ENCODE data around the gene ROR2. TPM values are rescaled to one million over a fixed set of nuclear protein-coding genes. Genes with fewer than 3 reads are reported as not detected.
"Not testable (repeated sequence)": the region's sequence is repeated elsewhere in the genome, so short reads cannot be mapped to it uniquely, and the experiment has no call there.

ROR2 gene
- total RNA-seq, 2 donors from 2014 or later = 0.11 TPM; not detected in 1

DNA sequence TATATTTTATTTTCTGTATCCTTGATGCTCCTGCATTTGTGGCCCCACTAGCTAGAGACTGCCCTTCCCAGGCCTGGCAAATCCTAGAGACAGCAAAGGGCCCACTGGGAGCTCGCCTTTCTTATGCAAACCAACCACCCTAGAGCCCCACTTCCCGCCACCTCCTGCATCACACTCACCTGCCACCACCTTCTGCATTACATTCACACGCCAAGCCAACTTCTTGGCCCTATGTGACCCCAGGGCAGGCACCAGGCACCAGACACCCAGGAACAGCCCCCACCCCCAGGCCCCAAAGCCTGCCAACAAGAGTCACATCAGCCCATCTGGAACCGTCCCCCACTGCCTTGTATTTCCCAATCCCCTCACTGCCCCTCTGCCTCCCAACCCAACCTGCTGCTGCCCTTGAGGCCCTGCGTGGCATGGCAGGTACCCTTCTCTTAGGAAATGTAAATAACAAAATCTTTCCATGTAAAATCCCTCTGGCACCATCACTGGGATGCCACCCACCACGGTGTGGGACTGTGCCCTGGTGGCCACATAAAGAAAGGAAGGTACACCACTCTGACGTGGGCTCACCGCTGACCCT, 22.0 kb downstream of the ROR2 start:
- Mint-ChIP-seq H3K4me3 (no peak overlapping the region), H3K27ac (no peak overlapping the region), H3K27me3 (peaks cover 2 to 11% of the 10 kb centered on the region in 2 donors), H3K9me3 (peaks cover 9% of the 10 kb centered on the region), H3K36me3 (peaks cover 22% of the 10 kb centered on the region), H3K4me1 (ENCODE audit: low read depth in 2 of 2) (no peaks in the 10 kb centered on the region)
- peak in 1 of 2 donors; percentile 17 for ATAC-seq
- no peak for DNase-seq (ENCODE audit: low spot score)

DNA sequence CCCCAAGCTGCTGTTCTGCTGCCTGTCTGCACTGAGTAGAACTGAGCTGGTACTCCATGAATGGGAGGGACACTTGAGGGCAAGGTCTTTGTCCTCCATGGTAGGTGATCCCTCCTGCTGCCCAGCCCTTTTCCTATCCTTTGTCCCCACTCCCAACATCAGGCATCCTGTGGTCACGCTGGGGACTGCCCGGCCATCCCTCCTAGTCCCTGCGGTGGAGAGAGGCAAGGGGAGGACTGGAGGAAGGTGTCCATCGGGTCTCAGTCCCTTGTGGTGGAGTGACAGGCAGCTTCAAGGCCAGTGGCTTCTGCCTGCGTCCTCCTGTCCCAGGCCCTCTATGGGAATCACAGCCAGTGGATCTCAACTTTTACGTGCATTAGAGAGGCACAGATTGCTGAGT, 25.9 kb downstream of the ROR2 start:
- H3K27ac Mint-ChIP-seq = no peak overlapping the region
- no peak overlapping the region for H3K4me3 Mint-ChIP-seq
- no peak for DNase-seq (ENCODE audit: low spot score)
- no peaks in the 10 kb centered on the region for H3K36me3 Mint-ChIP-seq
- ATAC-seq = no peak
- no peaks in the 10 kb centered on the region for H3K9me3 Mint-ChIP-seq
- H3K27me3 Mint-ChIP-seq = peaks cover 25 to 29% of the 10 kb centered on the region in 2 donors
- no peaks in the 10 kb centered on the region for H3K4me1 Mint-ChIP-seq (ENCODE audit: low read depth in 2 of 2)

DNA sequence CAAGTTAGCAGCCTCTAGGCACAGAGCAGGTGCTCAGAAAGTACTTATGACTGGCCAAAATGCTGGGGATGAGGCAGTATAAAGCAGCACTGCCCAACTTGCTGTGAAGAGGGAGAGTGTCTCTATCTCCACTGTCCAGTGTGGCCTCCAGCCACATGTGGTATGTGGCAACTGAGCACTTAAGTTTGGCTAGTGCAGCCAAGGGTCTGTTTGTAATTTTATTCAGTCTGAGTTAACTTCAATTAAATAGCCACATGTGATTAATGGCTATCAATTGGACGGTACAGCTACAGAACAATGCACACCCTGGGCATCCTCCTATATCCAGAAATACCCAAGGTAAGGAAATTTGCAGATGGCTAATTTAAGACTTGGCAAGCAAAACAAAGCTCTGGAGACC, 26.9 kb downstream of the ROR2 start:
- H3K4me1 Mint-ChIP-seq (ENCODE audit: low read depth in 2 of 2) = no peaks in the 10 kb centered on the region

DNA sequence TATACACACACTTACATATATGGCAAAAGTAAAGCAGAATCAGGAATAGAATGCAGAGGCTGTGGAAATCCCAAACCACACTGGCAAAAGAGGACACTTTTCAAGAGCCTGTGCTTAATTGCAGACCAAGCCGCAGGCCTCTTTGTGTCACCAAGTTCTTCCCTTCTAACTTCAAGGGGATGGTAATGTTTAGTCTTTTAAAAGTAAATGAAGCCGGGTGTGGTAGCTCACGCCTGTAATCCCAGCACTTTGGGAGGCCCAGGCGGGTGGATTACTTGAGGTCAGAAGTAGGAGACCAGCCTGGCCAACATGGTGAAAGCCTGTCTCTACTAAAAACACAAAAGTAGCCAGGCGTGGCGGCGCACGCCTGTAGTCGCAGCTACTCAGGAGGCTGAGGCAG, 28.7 kb downstream of the ROR2 start:
- Mint-ChIP-seq H3K4me3 (no peak overlapping the region), H3K27me3 (peaks cover 30 to 39% of the 10 kb centered on the region in 2 donors), H3K4me1 (ENCODE audit: low read depth in 2 of 2) (no peaks in the 10 kb centered on the region), H3K36me3 (no peaks in the 10 kb centered on the region), H3K27ac (no peak overlapping the region), H3K9me3 (no peaks in the 10 kb centered on the region)
- DNase-seq (ENCODE audit: low spot score) = no peak
- no peak for ATAC-seq

More for the DNA sequence above, 26.9 kb downstream of the ROR2 start:
- no peak for DNase-seq (ENCODE audit: low spot score)
- Mint-ChIP-seq H3K27me3 (peaks cover 29 to 32% of the 10 kb centered on the region in 2 donors), H3K4me3 (no peak overlapping the region), H3K27ac (no peak overlapping the region), H3K9me3 (no peaks in the 10 kb centered on the region), H3K36me3 (no peaks in the 10 kb centered on the region)
- no peak for ATAC-seq

DNA sequence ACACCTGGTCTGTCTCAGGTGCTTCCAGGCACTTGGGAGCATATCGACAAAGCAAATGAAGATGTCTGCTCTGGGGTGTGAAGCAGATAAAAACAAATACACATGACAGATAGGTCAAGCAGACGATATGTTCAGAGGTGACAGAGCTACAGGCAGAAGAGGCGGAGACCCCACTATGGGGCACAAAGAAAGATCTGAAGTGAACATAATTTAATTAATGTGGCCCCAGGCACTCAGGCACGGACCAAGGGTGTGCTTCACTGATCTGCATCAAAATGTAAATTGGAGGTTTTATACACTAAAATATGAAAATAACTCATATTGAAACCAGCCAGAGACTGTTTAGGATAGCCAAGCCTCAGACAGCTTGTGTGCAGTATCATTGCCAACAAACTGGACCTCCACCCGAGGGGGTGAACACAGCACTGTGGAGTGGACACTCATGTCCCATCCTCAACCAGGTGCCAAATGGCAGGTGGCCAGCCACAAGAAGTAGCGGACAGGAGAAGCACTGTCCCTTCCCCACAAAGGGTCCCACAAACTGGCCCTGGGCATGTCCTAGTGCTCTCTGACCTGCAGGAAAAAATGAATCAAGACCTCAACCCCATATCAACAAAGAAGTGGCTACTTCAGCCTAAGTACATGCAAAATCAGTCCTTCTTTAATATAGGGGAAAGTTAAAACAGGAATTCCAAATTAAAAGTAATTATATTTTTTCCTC, 29.2 kb downstream of the ROR2 start:
- no peaks in the 10 kb centered on the region for H3K9me3 Mint-ChIP-seq
- no peaks in the 10 kb centered on the region for H3K36me3 Mint-ChIP-seq
- no peak overlapping the region for H3K4me3 Mint-ChIP-seq
- H3K27me3 Mint-ChIP-seq = peaks cover 32 to 41% of the 10 kb centered on the region in 2 donors
- ATAC-seq (no peak), DNase-seq (ENCODE audit: low spot score) (no peak)
- no peak overlapping the region for H3K27ac Mint-ChIP-seq
- H3K4me1 Mint-ChIP-seq (ENCODE audit: low read depth in 2 of 2) = no peaks in the 10 kb centered on the region

DNA sequence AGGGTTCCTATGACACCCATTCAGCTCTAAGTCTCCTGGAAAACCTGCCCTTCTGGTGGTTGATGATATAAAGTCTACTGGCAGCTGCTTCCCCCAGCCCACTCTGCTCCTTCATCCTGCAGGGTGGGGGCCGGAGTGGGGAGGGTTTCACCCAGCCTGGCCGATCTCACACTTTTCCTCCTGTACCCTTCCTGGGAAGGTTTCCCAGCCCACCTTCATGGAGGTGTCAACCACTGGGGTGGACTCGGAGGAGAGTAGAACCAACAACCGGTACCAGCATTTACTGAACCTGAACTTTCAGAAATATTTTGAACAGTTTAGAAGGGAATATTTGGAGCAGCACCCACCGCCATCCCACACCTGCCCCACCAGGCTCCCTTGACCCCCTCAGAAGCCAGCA, 30.4 kb downstream of the ROR2 start:
- H3K4me1 Mint-ChIP-seq (ENCODE audit: low read depth in 2 of 2) = no peaks in the 10 kb centered on the region
- no peak overlapping the region for H3K27ac Mint-ChIP-seq
- H3K4me3 Mint-ChIP-seq = no peak overlapping the region
- peaks cover 35 to 48% of the 10 kb centered on the region in 2 donors for H3K27me3 Mint-ChIP-seq
- no peaks in the 10 kb centered on the region for H3K36me3 Mint-ChIP-seq
- no peak for DNase-seq (ENCODE audit: low spot score)
- no peak for ATAC-seq
- no peaks in the 10 kb centered on the region for H3K9me3 Mint-ChIP-seq

DNA sequence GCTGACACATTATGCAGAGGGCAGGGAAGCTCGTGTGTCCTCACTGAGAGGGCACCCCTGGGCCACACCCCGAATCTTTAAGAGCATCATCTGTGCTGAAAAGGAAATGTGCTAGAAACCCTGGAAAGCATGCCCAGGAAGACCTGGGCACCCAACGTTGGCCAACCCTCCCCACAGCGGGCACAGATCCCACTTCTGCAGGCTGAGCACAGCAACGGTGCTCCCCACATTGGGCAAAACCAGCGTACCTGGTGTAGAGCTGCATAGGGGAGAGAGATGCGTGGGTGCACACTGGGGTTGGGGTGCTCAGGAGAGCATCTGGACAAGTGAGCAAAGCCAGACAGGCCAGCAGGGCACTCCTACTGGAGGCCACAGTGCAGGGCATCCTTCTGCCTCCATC, 32.6 kb downstream of the ROR2 start:
- H3K9me3 Mint-ChIP-seq = no peaks in the 10 kb centered on the region
- peak in 1 of 2 donors; percentile 36 for ATAC-seq
- H3K36me3 Mint-ChIP-seq = no peaks in the 10 kb centered on the region
- no peaks in the 10 kb centered on the region for H3K4me1 Mint-ChIP-seq (ENCODE audit: low read depth in 2 of 2)
- no peak for DNase-seq (ENCODE audit: low spot score)
- no peak overlapping the region for H3K27ac Mint-ChIP-seq
- peaks cover 29 to 41% of the 10 kb centered on the region in 2 donors for H3K27me3 Mint-ChIP-seq
- H3K4me3 Mint-ChIP-seq = no peak overlapping the region

DNA sequence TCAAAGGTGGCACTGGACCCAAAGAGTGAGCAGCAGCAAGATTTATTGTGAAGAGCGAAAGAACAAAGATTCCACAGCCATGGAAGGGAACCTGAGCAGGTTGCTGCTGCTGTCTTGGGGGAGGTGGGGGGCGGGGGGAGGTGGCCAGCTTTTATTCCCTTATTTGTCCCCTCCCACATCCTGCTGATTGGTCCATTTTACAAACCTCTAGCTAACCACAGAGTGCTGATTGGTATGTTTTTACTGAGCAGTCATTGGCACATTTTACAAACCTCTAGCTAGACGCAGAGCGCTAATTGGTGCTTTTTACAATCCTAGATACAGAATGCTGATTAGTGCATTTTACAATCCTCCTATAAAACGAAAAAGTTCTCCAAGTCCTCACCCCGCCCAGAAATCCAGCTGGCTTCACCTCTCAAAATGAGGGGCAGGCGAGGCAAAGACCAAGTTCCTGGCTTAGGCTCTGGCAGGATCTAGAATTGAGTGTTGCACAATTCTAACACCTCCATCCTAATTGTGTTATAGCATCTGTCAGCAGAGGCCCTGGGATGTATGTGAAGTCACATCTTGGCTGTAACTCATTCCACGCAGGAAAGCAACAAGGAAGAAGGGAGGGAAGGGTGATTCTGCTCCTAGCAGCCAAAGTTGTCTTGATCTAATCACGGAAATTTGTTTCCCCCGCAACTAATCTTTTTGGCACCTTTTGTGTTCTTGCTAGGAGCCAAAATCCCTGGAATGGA, 34.3 kb downstream of the ROR2 start:
- Mint-ChIP-seq H3K4me1 (ENCODE audit: low read depth in 2 of 2) (no peaks in the 10 kb centered on the region), H3K27me3 (peaks cover 24 to 32% of the 10 kb centered on the region in 2 donors), H3K9me3 (no peaks in the 10 kb centered on the region), H3K36me3 (no peaks in the 10 kb centered on the region), H3K4me3 (no peak overlapping the region), H3K27ac (no peak overlapping the region)
- DNase-seq (ENCODE audit: low spot score) (no peak), ATAC-seq (no peak)

DNA sequence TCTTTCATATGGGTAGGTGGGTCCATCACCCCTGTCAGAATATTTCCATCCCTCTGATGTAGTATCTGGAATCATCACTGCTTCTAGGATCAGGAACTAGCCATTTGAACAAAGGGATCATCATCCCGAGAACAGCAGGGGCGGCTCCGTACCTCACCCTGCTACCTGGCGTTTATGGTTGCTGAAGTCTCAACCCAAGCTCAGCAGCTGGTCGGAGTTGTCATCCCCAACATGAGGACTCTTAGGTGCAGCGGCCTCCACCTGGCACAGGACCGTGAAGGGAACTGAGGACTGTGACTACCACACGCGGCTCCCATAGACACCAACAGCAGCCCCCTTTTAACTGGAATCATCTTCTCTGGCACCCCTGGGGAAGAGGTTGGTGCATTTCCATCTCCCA, 35.1 kb downstream of the ROR2 start:
- Mint-ChIP-seq H3K4me3 (no peak overlapping the region), H3K4me1 (ENCODE audit: low read depth in 2 of 2) (no peaks in the 10 kb centered on the region), H3K9me3 (no peaks in the 10 kb centered on the region), H3K27me3 (peaks cover 19 to 27% of the 10 kb centered on the region in 2 donors), H3K36me3 (no peaks in the 10 kb centered on the region), H3K27ac (no peak overlapping the region)
- DNase-seq (ENCODE audit: low spot score) (no peak), ATAC-seq (no peak)

DNA sequence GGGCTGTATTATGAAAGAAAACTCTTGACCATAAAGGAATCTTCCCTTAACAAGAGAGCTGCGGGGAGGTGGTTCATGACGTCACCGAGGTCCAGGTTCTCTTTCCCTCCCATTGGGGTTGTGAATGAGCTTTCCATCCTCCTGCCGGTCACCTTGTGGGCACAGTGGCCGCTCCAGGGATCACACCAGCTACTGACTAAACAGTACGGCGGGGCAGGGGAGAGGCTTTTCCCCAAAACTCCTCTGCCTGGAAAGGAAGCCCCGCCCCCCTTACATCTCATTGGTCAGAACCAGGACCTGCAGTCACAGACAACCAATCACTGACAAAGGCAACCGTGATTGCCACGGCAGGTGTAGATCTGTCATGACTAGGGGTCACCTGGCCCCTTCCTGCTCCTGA, 35.6 kb downstream of the ROR2 start:
- ATAC-seq = no peak
- no peak overlapping the region for H3K4me3 Mint-ChIP-seq
- no peaks in the 10 kb centered on the region for H3K9me3 Mint-ChIP-seq

DNA sequence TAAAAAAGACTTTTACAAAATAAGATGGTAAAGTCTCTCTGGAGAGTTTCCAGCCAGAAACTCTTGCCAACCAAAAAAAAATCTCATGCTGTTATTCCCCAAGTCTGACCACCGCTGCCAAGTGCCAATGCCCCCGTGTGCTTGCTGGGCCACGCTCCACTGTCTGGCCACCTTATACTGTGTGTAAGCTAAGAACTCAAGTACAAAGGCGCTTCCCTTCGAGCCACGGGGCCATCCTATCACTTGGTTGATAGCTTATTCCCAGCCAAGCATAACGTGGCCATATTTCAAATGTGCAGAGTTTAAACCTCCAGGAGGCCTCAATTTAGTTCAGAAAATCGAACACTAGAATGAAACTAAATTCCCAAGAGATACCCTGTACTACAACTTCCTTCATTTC, 36.0 kb downstream of the ROR2 start:
- Mint-ChIP-seq H3K27me3 (peaks cover 14 to 22% of the 10 kb centered on the region in 2 donors), H3K27ac (no peak overlapping the region), H3K9me3 (no peaks in the 10 kb centered on the region), H3K36me3 (no peaks in the 10 kb centered on the region), H3K4me1 (ENCODE audit: low read depth in 2 of 2) (no peaks in the 10 kb centered on the region), H3K4me3 (no peak overlapping the region)
- ATAC-seq (no peak), DNase-seq (ENCODE audit: low spot score) (no peak)

More for the DNA sequence above, 35.6 kb downstream of the ROR2 start:
- Mint-ChIP-seq H3K36me3 (no peaks in the 10 kb centered on the region), H3K27ac (no peak overlapping the region), H3K27me3 (peaks cover 18 to 26% of the 10 kb centered on the region in 2 donors), H3K4me1 (ENCODE audit: low read depth in 2 of 2) (no peaks in the 10 kb centered on the region)
- DNase-seq (ENCODE audit: low spot score) = no peak

DNA sequence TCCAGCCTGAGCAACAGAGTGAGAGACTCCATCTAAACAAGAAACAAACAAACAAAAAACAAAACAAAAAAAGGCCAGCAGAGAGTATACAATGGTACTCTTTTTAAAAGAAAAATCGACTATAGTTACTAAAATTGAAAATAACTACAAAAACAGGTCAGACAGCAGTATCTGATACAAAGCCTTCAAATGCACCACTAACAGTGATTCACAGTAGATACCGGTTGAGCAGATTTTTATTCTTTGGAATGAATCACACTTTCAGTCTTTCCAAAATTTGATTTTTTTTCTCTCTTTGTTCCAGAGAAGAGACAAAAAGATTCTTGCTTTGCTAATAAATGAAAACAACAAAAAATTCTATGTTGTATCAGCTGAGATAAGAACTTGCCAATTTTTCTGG, 36.9 kb downstream of the ROR2 start:
- ATAC-seq (no peak), DNase-seq (ENCODE audit: low spot score) (no peak)
- H3K9me3 Mint-ChIP-seq = no peaks in the 10 kb centered on the region
- no peak overlapping the region for H3K27ac Mint-ChIP-seq
- H3K4me1 Mint-ChIP-seq (ENCODE audit: low read depth in 2 of 2) = no peaks in the 10 kb centered on the region
- H3K27me3 Mint-ChIP-seq = peaks cover 11 to 20% of the 10 kb centered on the region in 2 donors
- H3K4me3 Mint-ChIP-seq = no peak overlapping the region
- H3K36me3 Mint-ChIP-seq = no peaks in the 10 kb centered on the region

DNA sequence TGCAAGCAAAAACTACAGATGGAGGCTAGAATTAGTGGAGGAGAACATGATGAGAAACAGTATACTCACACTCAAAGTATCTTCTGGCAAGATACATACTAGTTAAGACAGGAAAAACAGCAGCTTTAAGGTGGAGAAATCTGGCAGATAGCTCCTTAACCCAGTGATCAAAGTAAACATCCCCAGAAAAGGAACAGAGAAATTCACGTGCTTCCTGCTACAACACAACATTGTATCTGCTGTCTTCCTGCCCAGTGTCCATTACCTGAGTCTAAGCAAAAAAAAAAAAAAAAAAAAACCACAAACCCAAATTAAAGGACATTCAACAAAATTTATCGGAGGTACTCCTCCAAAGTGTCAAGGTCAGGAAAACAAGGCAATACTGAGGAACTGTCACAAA, 38.4 kb downstream of the ROR2 start:
- Mint-ChIP-seq H3K27ac (no peak overlapping the region), H3K27me3 (peaks cover 6 to 12% of the 10 kb centered on the region in 2 donors), H3K4me1 (ENCODE audit: low read depth in 2 of 2) (no peaks in the 10 kb centered on the region), H3K36me3 (no peaks in the 10 kb centered on the region), H3K9me3 (no peaks in the 10 kb centered on the region), H3K4me3 (no peak overlapping the region)
- ATAC-seq (no peak), DNase-seq (ENCODE audit: low spot score) (no peak)

DNA sequence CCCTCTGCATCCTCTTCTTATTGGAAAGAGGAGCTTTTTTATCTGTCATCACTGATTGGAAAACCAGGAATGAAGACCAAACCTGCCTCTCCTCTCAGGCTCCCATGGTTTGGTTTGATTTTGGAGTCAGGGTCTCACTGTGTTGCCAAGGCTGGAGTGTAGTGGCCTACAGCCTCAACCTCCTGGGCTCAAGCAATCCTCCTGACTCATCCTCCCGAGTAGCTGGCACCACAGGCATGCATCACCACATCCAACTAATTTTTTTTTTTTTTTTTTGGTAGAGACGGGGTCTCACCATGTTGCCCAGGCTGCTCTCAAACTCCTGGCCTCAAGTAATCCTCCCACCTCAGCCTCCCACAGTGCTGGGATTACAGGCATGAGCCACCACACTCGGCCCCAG, 40.8 kb downstream of the ROR2 start:
- H3K27ac Mint-ChIP-seq; H3K27me3 Mint-ChIP-seq; ATAC-seq; H3K9me3 Mint-ChIP-seq; H3K36me3 Mint-ChIP-seq; H3K4me1 Mint-ChIP-seq (ENCODE audit: low read depth in 2 of 2); DNase-seq (ENCODE audit: low spot score); H3K4me3 Mint-ChIP-seq: not testable (repeated sequence)

All from natural killer cell treated with Interleukin-12 subunit alpha and Interleukin-12 subunit beta and Interleukin-15 and Interleukin-18, amount 100 ng/mL, for 72 hours (primary cell).